IPS-20b (cell line): ENCODE results near the gene ITM2C.

Experiments
- H3K27ac ChIP-seq: one replicate; pipeline ENCODE4 v1.5.1; 2013; ENCODE audit warnings: low read length
- H3K27me3 ChIP-seq: 2 replicates; pipeline ENCODE4 v1.6.1; 2013; ENCODE audit warnings: mild to moderate bottlenecking, low read length, inconsistent platforms; ENCODE audit not compliant: insufficient read depth
- H3K36me3 ChIP-seq: 2 replicates; pipeline ENCODE4 v1.6.1; 2013; ENCODE audit warnings: low read depth, mild to moderate bottlenecking, inconsistent platforms, low read length, moderate library complexity; ENCODE audit not compliant: insufficient read depth
- H3K4me1 ChIP-seq: 2 replicates; pipeline ENCODE4 v1.6.1; 2013; ENCODE audit warnings: mild to moderate bottlenecking, control low read depth, inconsistent platforms, low read length, moderate library complexity; ENCODE audit not compliant: insufficient read depth
- H3K4me3 ChIP-seq: 2 replicates; pipeline ENCODE4 v1.5.1; 2013; ENCODE audit warnings: mild to moderate bottlenecking, low read length, inconsistent platforms
- H3K9ac ChIP-seq: 2 replicates; pipeline ENCODE4 v1.6.1; 2013; ENCODE audit warnings: low read depth, mild to moderate bottlenecking, inconsistent platforms, low read length, moderate library complexity
- H3K9me3 ChIP-seq: 2 replicates; pipeline ENCODE4 v1.6.1; 2013; ENCODE audit warnings: mild to moderate bottlenecking, low read depth, low read length, inconsistent platforms; ENCODE audit not compliant: insufficient read depth

The ITM2C gene

DNA sequence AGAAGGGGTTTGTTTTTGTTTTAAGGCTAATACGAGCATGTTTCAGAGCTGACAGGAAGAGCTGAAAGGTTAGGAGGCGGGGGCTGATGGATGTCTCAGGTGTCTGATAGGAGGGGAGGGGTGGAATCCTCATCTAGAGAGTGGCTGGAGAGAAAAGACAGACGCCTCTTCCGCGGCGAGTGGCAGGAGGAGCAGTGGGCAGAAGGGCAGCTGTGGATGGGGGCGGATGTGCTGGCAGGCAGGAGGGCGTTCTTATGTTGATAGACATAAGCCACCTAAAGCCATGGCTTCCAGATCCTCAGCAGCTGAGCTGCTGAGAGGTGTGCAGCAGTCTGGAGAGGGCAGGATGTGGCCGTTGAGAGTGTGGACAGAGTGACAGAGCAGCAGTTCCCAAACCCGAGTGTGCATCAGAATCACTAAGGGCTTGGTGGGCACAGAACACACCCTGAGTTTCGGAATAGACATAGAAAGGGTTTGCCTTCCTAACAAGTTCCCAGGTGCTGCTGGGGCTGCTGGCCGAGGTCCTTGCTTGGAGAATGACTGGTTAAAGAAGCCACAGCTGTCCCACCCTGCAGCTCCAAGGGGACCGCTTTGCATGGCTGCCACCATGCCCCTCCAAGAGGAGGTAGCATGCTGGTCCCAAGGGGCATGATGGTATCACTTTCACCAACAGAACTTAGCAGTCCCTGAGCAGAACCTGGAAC lies 3.0 kb upstream of the ITM2C start:
- Histone ChIP-seq H3K9me3 (no peaks in the 10 kb centered on the region), H3K36me3 (no peaks in the 10 kb centered on the region), H3K9ac (peak overlapping the region; percentile 9; the same call in 1 of the 2 replicates), H3K4me3 (peak overlapping the region; percentile 24; the same call in 1 of the 2 replicates), H3K27ac (no peak overlapping the region), H3K4me1 (peaks cover 13% of the 10 kb centered on the region), H3K27me3 (peaks cover 10% of the 10 kb centered on the region; the same call in 1 of the 2 replicates)

DNA sequence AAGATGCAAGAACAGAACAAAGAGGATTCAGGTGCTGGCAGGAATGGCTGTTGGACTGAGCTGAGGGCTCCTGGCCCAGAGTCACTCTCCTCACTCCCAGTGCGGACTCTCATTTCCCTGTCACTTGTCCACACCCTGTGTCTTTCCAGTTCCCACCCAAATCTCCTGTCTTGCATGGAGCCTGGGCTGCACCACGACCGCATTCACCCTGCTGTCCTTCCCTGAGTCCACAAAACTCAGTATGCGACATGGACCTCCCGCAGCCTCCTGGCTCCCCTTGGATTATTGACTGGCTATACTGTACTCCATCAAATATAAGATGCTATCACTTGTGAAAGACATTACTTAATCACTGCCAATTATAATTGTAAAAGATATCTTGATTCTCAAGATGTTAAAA lies 2.5 kb upstream of the ITM2C start:
- Histone ChIP-seq H3K27ac (no peak overlapping the region), H3K36me3 (no peaks in the 10 kb centered on the region), H3K4me3 (no peak overlapping the region), H3K9me3 (no peaks in the 10 kb centered on the region), H3K9ac (peak overlapping the region; percentile 9; the same call in 1 of the 2 replicates), H3K27me3 (peaks cover 10% of the 10 kb centered on the region; the same call in 1 of the 2 replicates), H3K4me1 (peaks cover 19% of the 10 kb centered on the region)

DNA sequence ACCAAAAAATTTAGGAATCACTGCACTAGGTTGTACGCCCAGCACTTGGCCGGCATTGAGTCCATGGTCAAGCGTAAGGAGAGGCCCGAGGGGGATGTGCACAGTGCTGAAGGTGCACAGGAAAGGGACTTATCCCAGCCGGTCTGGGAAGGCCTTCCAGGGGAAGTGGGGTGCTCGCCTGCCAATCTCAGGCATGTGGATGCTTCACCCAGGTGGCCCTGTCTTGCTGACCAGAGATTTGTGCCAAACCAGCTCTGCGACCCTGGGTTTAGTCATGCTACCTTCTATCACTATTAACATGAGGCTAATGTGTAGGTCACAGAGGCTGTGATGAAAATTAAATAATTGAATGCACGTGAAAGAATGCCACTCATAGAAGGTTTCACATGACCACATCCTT lies 1.7 kb upstream of the ITM2C start:
- H3K9ac ChIP-seq, result no peak overlapping the region
- H3K27ac ChIP-seq, result no peak overlapping the region
- peaks cover 10% of the 10 kb centered on the region; the same call in 1 of the 2 replicates for H3K27me3 ChIP-seq
- H3K4me3 ChIP-seq, result no peak overlapping the region
- no peaks in the 10 kb centered on the region for H3K9me3 ChIP-seq
- H3K36me3 ChIP-seq, result no peaks in the 10 kb centered on the region
- peaks cover 24% of the 10 kb centered on the region for H3K4me1 ChIP-seq

DNA sequence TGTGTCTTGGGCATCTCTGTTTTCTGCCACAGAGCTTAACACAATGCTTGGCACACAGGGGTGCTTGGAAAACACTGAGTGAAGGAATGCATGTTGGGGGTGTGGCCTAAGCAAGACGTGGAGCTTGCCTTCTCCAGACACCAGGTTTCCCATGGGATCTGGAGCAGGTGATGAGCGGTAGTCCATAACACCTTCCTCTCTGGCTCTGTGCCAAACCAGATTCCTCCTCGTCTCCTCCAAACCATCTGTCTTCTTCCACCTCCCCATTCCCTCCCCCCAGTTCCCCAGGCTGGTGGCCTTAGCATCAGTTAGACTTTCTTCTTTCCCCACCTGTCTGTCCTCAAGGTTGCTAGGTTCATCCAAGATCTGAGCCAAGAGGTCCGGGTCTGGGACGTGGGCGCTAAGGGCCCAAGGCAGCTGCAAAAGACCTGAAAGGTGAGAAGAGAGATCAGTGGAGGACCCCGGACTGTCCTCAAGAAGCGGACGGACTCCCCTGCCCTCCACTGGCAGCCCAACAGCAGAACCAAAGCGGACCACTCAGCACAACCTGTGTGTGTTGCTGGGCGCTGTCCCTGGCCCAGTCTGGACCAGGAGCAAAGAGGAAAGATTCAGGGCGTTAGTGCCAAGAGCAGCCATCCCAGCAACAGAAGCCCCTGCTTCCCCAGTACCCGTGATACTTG lies 1.2 kb upstream of the ITM2C start:
- no peak overlapping the region for H3K27ac ChIP-seq
- no peaks in the 10 kb centered on the region for H3K9me3 ChIP-seq
- H3K27me3 ChIP-seq, result peaks cover 10% of the 10 kb centered on the region; the same call in 1 of the 2 replicates
- no peaks in the 10 kb centered on the region for H3K36me3 ChIP-seq
- H3K4me1 ChIP-seq, result peaks cover 28% of the 10 kb centered on the region
- H3K9ac ChIP-seq, result peak overlapping the region; percentile 95; the same call in 1 of the 2 replicates
- peak overlapping the region; percentile 93; the same call in 1 of the 2 replicates for H3K4me3 ChIP-seq

DNA sequence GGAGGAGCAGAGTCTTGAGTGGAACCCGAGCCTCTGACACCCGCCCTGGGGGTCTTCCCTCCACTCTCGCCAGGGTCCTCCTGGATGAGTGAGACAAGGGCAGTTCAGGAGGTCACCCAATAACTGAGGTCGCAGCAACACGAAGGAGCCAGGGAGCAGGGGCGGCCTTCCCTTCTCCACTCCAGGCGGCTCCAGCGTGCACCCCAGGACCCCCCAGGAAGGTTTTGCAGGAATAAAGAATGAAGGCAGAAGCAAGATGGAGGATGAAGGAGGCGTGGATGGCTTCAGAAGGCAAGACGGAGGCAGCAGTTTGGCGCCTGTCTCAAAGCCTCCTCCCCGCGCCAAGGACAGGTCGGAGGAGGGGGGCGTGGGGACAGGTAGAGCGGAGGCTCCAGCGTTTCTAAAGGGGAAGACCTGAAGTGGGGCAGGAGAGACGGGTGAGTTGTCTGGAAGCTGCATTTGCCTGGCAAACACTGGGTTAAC lies 579 bp upstream of the ITM2C start:
- Histone ChIP-seq H3K27ac (no peak overlapping the region), H3K9me3 (no peaks in the 10 kb centered on the region), H3K4me3 (peak overlapping the region; percentile 93), H3K27me3 (peaks cover 10% of the 10 kb centered on the region; the same call in 1 of the 2 replicates), H3K36me3 (peaks cover 4% of the 10 kb centered on the region; the same call in 1 of the 2 replicates), H3K9ac (peak overlapping the region; percentile 95; the same call in 1 of the 2 replicates), H3K4me1 (peaks cover 34% of the 10 kb centered on the region)

DNA sequence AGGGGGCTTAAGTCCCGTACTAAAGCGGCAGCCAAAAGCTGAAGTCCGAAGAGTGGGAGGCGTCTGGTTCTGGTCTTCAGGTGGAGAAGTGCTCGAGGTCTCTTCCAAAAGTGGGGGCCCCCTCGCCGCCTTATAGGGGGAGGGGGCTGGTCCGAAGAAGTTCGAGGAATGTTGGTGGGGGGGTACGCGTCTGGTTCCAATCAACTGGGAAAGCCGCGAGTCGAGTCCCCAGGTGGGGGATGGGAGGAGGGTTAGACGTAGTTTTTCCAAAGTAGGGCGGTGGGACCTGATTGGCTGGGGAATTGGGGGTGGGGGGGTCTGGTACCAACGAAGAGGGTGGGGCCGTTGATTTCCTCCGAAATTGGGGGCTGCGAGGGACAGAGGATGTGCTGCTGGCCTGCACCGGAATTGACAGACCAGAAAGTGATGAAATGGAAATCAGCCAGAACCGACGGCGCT lies 594 bp downstream of the ITM2C start:
- peaks cover 10% of the 10 kb centered on the region; the same call in 1 of the 2 replicates for H3K36me3 ChIP-seq
- H3K9ac ChIP-seq, result peak overlapping the region; percentile 95; the same call in 1 of the 2 replicates
- peaks cover 45% of the 10 kb centered on the region for H3K4me1 ChIP-seq
- H3K27me3 ChIP-seq, result peaks cover 10% of the 10 kb centered on the region; the same call in 1 of the 2 replicates
- H3K4me3 ChIP-seq, result peak overlapping the region; percentile 93
- H3K27ac ChIP-seq, result peak overlapping the region; percentile 70
- no peaks in the 10 kb centered on the region for H3K9me3 ChIP-seq

DNA sequence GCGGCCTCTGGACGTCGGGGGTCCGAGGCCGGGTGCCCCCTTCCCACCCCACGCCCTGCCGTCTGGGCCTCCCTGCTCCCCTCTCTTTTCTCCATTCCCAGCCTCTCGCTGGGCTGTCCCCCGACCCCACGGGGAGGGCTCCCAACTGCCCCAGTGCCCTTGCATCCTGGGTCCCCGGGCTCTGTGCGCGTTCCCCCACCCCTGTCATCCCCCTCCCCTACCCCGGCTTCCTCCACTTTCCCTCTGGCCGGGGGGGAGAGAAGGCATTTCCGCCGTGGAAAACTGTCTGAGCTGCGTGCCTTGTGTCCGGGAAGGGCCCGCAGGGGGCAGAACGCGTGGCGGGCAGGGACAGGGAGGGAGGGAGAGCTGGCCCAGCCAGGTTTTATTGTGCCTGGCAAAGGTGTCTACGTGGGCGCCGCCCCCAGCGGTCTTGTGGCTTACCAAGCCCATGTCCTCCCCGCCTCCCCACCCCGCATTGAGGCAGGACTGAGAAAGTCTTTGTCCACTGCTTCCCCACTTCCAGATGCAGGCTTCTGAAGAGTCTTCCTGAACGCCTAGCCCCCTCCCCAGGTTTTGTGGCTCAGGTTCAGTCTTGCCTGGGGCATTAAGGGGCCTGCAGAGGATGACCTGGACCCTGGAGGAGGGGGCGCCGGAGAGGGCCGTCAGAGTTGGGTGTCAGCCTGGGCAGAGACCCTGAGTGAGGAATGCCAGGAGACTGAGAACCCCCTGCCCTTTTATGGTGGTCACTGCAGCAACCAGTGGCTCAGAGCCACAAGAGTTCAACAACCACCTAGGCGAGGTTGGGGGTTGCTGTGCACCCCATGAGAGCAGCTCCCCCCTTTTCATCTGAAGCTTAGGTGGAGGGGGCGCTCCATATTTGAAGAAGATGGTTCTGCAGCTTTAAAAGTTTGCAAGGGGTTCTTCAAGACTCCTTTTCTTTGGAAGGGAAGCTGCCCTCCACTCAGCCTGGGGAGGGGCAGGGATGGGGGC lies 1.3 kb downstream of the ITM2C start:
- H3K9ac ChIP-seq, result peak overlapping the region; percentile 95; the same call in 1 of the 2 replicates
- peaks cover 14% of the 10 kb centered on the region; the same call in 1 of the 2 replicates for H3K36me3 ChIP-seq
- peak overlapping the region; percentile 93 for H3K4me3 ChIP-seq
- no peaks in the 10 kb centered on the region for H3K9me3 ChIP-seq
- peaks cover 10% of the 10 kb centered on the region; the same call in 1 of the 2 replicates for H3K27me3 ChIP-seq
- H3K4me1 ChIP-seq, result peaks cover 52% of the 10 kb centered on the region
- peak overlapping the region; percentile 67 for H3K27ac ChIP-seq

DNA sequence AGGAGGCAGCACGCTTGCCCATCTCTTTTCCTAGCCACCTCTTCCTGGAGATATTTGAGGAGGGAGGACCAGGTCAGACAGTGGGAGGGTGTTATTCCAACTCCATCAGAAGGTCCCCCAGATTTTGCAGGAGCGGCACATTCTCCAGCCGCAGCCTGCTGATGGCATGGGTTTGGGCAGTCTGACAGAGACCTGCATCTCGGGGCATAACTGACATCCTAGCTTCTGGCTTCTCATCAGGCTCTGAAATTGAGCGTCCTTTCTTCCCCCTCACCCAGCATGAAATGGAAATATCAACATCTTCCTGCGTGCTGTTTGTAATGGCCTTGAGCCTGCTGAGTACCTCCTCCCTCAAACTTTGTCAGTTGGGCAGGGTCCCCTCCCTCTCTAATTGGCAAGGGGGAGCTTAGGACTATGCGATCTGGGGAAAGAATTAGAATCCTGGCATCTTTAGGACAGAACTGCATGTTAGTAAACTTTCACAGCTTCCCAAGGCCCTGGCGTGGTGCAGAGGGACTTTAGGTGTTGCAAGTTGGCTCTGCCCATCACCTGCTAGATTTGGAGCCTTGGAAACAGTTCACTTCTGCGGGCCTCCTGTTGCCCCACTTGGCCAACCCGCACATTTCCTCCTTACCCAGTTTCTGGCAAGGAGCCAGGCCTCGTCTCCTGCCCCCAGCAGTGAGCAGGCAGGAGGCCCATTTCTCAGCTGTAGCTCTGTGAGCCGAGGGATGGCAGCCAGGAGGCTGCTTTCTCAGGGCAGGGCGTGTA lies 2.2 kb downstream of the ITM2C start:
- H3K4me3 ChIP-seq, result peak overlapping the region; percentile 93; the same call in 1 of the 2 replicates
- peaks cover 50% of the 10 kb centered on the region for H3K4me1 ChIP-seq

DNA sequence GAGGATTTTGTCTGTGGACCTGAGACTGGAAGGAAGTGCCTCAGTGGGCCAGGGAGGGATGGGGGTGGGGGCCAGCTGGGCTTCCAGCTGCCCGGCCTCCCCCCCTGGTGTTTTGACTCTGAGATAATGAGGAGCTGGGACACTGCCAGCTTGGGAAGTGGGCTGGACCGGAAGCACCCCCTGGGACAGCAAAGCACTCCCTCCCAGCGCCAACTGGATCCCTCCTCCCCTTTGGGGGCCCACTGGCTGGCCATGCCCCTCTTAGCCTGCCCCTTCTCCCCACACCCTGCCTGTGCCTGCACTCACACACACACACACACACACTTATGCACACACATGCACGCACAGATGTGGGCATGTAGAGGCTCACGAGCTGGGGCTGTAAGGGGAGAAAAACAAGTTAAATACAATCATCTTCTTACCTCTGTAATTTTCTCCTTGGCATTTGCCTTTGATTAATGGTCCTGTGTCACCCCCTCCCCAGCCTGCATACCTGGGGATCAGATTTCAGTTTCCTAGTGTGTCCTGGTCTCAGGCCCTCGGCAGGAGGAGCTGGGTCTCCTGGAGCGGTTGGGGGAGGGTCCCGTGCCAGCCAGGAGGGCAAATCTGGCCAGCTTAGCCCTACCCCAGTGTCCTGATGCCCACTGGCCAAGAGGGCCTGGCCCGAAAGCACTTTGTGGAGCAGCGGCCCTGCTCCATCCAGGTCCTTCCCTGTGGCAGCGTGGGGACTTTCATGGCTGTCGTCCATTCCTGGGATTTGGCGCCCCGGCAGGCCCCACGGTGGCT lies 3.6 kb downstream of the ITM2C start:
- Histone ChIP-seq H3K9me3 (no peaks in the 10 kb centered on the region), H3K27ac (peak overlapping the region; percentile 97), H3K4me1 (peaks cover 48% of the 10 kb centered on the region), H3K4me3 (peak overlapping the region; percentile 66), H3K27me3 (peaks cover 5% of the 10 kb centered on the region; the same call in 1 of the 2 replicates), H3K36me3 (peaks cover 30% of the 10 kb centered on the region; the same call in 1 of the 2 replicates), H3K9ac (peak overlapping the region; percentile 71; the same call in 1 of the 2 replicates)

More for the DNA sequence above, 2.2 kb downstream of the ITM2C start:
- H3K36me3 ChIP-seq, result peaks cover 16% of the 10 kb centered on the region; the same call in 1 of the 2 replicates
- peak overlapping the region; percentile 95; the same call in 1 of the 2 replicates for H3K9ac ChIP-seq
- H3K27ac ChIP-seq, result peak overlapping the region; percentile 67
- peaks cover 10% of the 10 kb centered on the region; the same call in 1 of the 2 replicates for H3K27me3 ChIP-seq
- no peaks in the 10 kb centered on the region for H3K9me3 ChIP-seq
